GM12801 (cell line): ENCODE measurements around the gene ALS2CL.

ENCODE experiments used
- TF ChIP-seq, protein P1 (sequence below): IDR thresholded peaks from one replicate; pipeline ENCODE4 v1.5.1; 2011; ENCODE audit warnings: control low read depth; ENCODE audit not compliant: insufficient read length; ENCODE audit errors: extremely low read depth

Gene ALS2CL

DNA sequence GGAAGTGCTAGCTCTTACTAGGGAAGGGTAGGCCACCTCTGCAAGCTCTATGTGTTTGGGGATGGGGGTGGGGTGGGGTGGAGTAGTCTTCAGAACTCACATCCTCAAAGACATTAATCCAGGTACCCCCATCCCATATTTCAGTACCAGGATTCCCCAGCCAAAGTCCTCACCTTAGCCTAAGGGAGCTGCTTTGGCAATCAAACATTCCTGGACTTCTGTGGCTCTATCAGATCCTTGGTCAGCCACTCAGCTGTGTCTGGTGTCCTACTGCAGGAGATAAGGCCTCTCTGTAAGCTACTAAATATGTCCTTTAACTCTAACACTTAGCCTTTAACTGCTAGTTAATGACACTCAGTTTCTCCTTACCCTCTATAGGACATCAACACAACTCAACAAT, 54.3 kb downstream of the ALS2CL start:
- TF ChIP-seq, protein P1, sequence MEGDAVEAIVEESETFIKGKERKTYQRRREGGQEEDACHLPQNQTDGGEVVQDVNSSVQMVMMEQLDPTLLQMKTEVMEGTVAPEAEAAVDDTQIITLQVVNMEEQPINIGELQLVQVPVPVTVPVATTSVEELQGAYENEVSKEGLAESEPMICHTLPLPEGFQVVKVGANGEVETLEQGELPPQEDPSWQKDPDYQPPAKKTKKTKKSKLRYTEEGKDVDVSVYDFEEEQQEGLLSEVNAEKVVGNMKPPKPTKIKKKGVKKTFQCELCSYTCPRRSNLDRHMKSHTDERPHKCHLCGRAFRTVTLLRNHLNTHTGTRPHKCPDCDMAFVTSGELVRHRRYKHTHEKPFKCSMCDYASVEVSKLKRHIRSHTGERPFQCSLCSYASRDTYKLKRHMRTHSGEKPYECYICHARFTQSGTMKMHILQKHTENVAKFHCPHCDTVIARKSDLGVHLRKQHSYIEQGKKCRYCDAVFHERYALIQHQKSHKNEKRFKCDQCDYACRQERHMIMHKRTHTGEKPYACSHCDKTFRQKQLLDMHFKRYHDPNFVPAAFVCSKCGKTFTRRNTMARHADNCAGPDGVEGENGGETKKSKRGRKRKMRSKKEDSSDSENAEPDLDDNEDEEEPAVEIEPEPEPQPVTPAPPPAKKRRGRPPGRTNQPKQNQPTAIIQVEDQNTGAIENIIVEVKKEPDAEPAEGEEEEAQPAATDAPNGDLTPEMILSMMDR, result no peak

DNA sequence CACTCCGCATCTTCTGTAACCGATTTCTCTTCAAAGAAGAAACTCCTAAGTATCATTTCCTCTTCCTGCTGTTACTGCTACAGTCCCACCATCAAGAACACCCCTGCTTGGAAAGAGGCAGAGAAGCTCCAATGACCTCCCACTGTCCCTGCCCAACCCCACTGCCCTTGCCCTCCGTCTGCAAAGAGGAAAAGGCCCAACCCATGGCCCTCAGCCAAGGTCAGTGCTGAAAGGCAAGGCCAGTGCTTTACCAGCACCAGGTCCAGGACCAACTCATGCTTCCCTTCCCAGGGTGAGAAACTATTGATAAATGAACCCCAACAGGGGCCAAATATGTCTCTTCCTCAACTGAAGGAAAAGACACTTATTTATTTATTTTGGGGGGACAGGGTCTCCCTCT, 58.6 kb downstream of the ALS2CL start:
- TF ChIP-seq, protein P1, result no peak

DNA sequence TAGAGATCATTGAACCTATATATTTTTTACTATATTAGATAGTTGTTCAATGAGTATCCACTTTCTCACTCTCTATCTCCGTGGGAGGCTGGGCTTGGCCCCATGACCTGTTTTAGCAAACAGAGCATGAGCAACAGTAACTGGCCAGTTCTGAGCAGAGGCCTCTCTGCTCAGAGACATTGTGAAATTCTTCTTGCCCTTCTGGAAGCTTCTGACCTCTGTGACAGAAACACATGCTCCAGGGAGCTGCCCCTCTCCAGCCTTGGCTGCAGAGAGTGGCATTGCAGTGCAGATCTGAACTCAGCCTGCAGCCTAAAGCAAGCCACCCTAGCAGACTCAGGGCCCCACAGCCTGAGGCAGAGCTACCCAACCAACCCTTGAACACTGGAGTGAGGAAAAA, 60.7 kb downstream of the ALS2CL start:
- TF ChIP-seq, protein P1, result no peak

DNA sequence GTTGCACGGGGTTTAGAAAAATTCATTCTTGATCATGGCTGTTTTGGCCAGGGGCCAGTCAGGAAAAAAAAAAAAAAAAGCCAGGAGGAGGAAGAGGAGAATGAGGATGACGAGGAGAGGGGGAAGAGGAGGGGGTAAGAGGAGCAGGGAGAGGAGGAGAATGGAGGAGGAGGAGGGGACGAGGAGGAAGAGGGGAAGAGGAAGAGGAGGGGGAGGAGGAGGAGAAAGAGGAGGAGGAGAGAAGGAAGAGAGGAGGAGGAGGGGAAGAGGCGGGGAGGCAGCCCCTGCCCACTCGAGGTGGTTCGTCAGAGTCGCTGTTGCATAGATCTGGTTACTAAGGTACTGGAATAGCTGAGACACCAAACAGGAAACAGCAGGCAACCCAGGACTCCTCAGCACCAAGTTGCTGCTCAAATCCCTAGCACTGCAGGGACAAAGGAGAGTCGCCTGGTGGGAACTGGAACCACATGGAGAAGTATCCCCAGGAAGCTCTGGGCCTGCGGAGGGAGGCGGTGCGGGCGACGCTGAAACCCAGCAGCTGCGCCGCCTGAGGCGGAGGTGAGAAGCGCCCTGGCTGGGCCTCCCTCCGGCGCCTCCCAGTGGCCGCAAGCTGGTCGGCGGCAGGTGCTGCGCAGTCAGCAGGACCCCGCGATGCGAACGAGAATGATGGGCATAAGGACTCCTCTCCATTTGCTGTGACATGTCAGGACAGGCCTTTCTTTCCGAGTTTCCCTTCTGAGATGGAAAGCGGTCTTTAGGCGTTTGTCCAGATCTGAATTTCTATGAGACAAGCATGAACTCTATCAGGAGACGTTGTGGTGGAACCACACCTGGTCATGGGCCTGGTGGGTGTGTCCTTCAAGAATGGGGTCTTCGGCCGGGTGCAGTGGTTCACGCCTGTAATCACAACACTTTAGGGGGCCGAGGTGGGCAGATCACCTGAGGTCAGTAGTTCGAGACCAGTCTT, 63.6 kb downstream of the ALS2CL start:
- TF ChIP-seq, protein P1, result no peak

DNA sequence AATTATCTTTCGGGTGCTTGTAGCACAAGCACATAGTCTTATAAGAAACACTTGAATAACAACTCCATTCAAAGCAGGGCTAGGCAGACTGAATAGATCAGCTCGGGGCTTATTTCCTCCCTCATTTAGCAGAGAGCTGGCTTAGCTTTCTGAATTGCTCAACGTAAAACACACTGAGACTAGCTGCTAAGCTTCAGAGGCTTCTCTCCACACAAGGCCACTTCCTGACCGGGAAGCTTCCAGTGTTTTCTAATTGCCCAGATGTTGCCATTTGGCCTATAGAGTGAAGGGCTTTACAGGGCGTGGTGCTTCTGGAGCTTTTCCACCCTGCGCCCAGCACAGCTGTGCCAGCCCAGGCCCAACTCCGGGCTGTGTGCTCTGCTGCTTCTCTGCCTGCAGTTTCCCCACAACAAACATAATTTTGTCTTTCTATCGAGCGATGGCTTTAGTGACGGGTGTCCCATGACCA, 64.5 kb downstream of the ALS2CL start:
- TF ChIP-seq, protein P1, result no peak

DNA sequence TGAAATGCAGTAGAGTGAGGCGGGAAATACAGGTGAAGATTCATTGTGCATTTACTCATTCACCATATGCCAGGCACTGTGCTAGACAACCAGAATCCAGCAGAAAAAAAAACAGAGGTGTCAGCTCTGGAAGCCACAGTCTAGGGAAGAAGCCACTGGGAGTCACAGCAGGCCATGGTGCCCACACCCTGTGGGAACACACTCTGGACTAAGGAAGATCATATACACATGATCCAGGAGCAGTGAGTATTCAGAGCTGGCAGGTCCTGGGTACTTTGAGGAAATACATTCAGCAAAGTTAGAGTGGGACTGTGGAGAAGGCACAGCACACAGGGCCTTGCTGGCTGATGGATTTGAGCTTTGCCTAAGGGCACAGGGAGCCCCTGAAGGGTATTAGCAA, 66.4 kb downstream of the ALS2CL start:
- TF ChIP-seq, protein P1, result no peak

DNA sequence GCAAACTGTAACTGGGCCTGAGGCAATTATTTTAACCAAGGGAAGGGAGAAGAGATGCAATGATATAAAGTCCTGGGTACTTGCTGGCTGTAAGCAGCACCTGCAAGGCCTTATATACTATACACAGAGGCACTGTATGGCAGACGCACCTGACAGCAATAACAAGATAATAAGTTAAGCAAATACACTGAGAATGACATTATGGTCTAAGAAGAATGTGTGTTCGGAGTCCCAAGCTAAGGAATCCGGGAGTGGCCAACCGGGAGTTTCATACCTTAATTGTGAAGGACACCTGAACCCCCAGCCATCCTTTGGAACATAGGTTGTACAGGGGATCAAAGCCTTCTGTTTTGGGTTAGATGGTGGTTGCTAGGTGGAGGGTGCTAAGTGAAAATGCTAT, 67.4 kb downstream of the ALS2CL start:
- TF ChIP-seq, protein P1, result no peak
